ENCODE data around the gene OVOL2.

Gene OVOL2

GRCh38 chr20:18058661-18059467, 1.1 kb upstream of the OVOL2 start:
- H3K4me3 ChIP-seq (ENCODE audit: low read depth in 1 of 2, low read length in 2 of 2) = peak overlapping the region; percentile 64 to 65

GRCh38 chr20:18057994-18058349, 256 bp upstream of the OVOL2 start:
- Histone ChIP-seq H3K9ac (ENCODE audit: low read depth in 1 of 2, low read length in 2 of 2) (peak overlapping the region; percentile 63 to 64), H3K27ac (ENCODE audit: low read depth, low read length) (no peak overlapping the region), H3K4me1 (ENCODE audit: control insufficient read depth in 1 of 2, insufficient read depth in 2 of 2, low read length in 2 of 2) (peaks cover 14 to 23% of the 10 kb centered on the region in 2 donors), H3K4me3 (ENCODE audit: low read depth in 1 of 2, low read length in 2 of 2) (peak overlapping the region; percentile 64 to 69), H3K9me3 (ENCODE audit: control insufficient read depth in 1 of 2, low read length in 2 of 2) (no peaks in the 10 kb centered on the region), H3K36me3 (ENCODE audit: control insufficient read depth in 1 of 2, insufficient read depth in 2 of 2, low read length in 2 of 2) (no peaks in the 10 kb centered on the region), H3K27me3 (ENCODE audit: control insufficient read depth in 1 of 2, insufficient read depth in 2 of 2, low read length in 2 of 2) (peaks cover 16 to 21% of the 10 kb centered on the region in 2 donors)

More at GRCh38 chr20:18058661-18059467, 1.1 kb upstream of the OVOL2 start:
- H3K27me3 ChIP-seq (ENCODE audit: control insufficient read depth in 1 of 2, insufficient read depth in 2 of 2, low read length in 2 of 2) = peaks cover 14 to 21% of the 10 kb centered on the region in 2 donors
- peak overlapping the region; percentile 20 for H3K27ac ChIP-seq (ENCODE audit: low read depth, low read length)
- H3K9me3 ChIP-seq (ENCODE audit: control insufficient read depth in 1 of 2, low read length in 2 of 2) = no peaks in the 10 kb centered on the region
- no peaks in the 10 kb centered on the region for H3K36me3 ChIP-seq (ENCODE audit: control insufficient read depth in 1 of 2, insufficient read depth in 2 of 2, low read length in 2 of 2)
- peak overlapping the region; percentile 25 to 64 for H3K9ac ChIP-seq (ENCODE audit: low read depth in 1 of 2, low read length in 2 of 2)
- H3K4me1 ChIP-seq (ENCODE audit: control insufficient read depth in 1 of 2, insufficient read depth in 2 of 2, low read length in 2 of 2) = peaks cover 14 to 23% of the 10 kb centered on the region in 2 donors

GRCh38 chr20:18056174-18057100, 1.3 kb downstream of the OVOL2 start:
- Histone ChIP-seq H3K36me3 (ENCODE audit: control insufficient read depth in 1 of 2, insufficient read depth in 2 of 2, low read length in 2 of 2) (peaks cover 0 to 6% of the 10 kb centered on the region in 2 donors), H3K9ac (ENCODE audit: low read depth in 1 of 2, low read length in 2 of 2) (peak overlapping the region; percentile 69 to 71), H3K4me3 (ENCODE audit: low read depth in 1 of 2, low read length in 2 of 2) (peak overlapping the region; percentile 69 to 71), H3K4me1 (ENCODE audit: control insufficient read depth in 1 of 2, insufficient read depth in 2 of 2, low read length in 2 of 2) (peaks cover 14 to 23% of the 10 kb centered on the region in 2 donors), H3K27me3 (ENCODE audit: control insufficient read depth in 1 of 2, insufficient read depth in 2 of 2, low read length in 2 of 2) (peaks cover 16 to 21% of the 10 kb centered on the region in 2 donors), H3K27ac (ENCODE audit: low read depth, low read length) (peak overlapping the region; percentile 92), H3K9me3 (ENCODE audit: control insufficient read depth in 1 of 2, low read length in 2 of 2) (no peaks in the 10 kb centered on the region)

- Histone ChIP-seq H3K27me3 (ENCODE audit: control insufficient read depth in 1 of 2, insufficient read depth in 2 of 2, low read length in 2 of 2) (peaks cover 16 to 20% of the 10 kb centered on the region in 2 donors), H3K4me1 (ENCODE audit: control insufficient read depth in 1 of 2, insufficient read depth in 2 of 2, low read length in 2 of 2) (peaks cover 14 to 23% of the 10 kb centered on the region in 2 donors), H3K4me3 (ENCODE audit: low read depth in 1 of 2, low read length in 2 of 2) (peak overlapping the region; percentile 68 to 71)
Measured at GRCh38 chr20:18055261-18055660, 2.5 kb downstream of the OVOL2 start.

GRCh38 chr20:18052856-18053255, 4.9 kb downstream of the OVOL2 start:
- Histone ChIP-seq H3K36me3 (ENCODE audit: control insufficient read depth in 1 of 2, insufficient read depth in 2 of 2, low read length in 2 of 2) (peaks cover 0 to 6% of the 10 kb centered on the region in 2 donors), H3K9me3 (ENCODE audit: control insufficient read depth in 1 of 2, low read length in 2 of 2) (no peaks in the 10 kb centered on the region), H3K4me1 (ENCODE audit: control insufficient read depth in 1 of 2, insufficient read depth in 2 of 2, low read length in 2 of 2) (peaks cover 7 to 16% of the 10 kb centered on the region in 2 donors), H3K4me3 (ENCODE audit: low read depth in 1 of 2, low read length in 2 of 2) (no peak overlapping the region), H3K27ac (ENCODE audit: low read depth, low read length) (no peak overlapping the region), H3K9ac (ENCODE audit: low read depth in 1 of 2, low read length in 2 of 2) (no peak overlapping the region), H3K27me3 (ENCODE audit: control insufficient read depth in 1 of 2, insufficient read depth in 2 of 2, low read length in 2 of 2) (peaks cover 8 to 16% of the 10 kb centered on the region in 2 donors)

More at GRCh38 chr20:18055261-18055660, 2.5 kb downstream of the OVOL2 start:
- Histone ChIP-seq H3K9ac (ENCODE audit: low read depth in 1 of 2, low read length in 2 of 2) (peak overlapping the region; percentile 21 to 69), H3K9me3 (ENCODE audit: control insufficient read depth in 1 of 2, low read length in 2 of 2) (no peaks in the 10 kb centered on the region), H3K27ac (ENCODE audit: low read depth, low read length) (no peak overlapping the region), H3K36me3 (ENCODE audit: control insufficient read depth in 1 of 2, insufficient read depth in 2 of 2, low read length in 2 of 2) (peaks cover 0 to 6% of the 10 kb centered on the region in 2 donors)

- peaks cover 0 to 11% of the 10 kb centered on the region in 2 donors for H3K36me3 ChIP-seq (ENCODE audit: control insufficient read depth in 1 of 2, insufficient read depth in 2 of 2, low read length in 2 of 2)
- no peaks in the 10 kb centered on the region for H3K9me3 ChIP-seq (ENCODE audit: control insufficient read depth in 1 of 2, low read length in 2 of 2)
- no peak overlapping the region for H3K9ac ChIP-seq (ENCODE audit: low read depth in 1 of 2, low read length in 2 of 2)
- H3K4me3 ChIP-seq (ENCODE audit: low read depth in 1 of 2, low read length in 2 of 2) = no peak overlapping the region
- H3K4me1 ChIP-seq (ENCODE audit: control insufficient read depth in 1 of 2, insufficient read depth in 2 of 2, low read length in 2 of 2) = peaks cover 2 to 12% of the 10 kb centered on the region in 2 donors
- H3K27me3 ChIP-seq (ENCODE audit: control insufficient read depth in 1 of 2, insufficient read depth in 2 of 2, low read length in 2 of 2) = peaks cover 8 to 13% of the 10 kb centered on the region in 2 donors
- H3K27ac ChIP-seq (ENCODE audit: low read depth, low read length) = no peak overlapping the region
Measured at GRCh38 chr20:18050628-18051027, 7.1 kb downstream of the OVOL2 start.

- Histone ChIP-seq H3K4me1 (ENCODE audit: control insufficient read depth in 1 of 2, insufficient read depth in 2 of 2, low read length in 2 of 2) (no peaks in the 10 kb centered on the region), H3K36me3 (ENCODE audit: control insufficient read depth in 1 of 2, insufficient read depth in 2 of 2, low read length in 2 of 2) (peaks cover 7 to 26% of the 10 kb centered on the region in 2 donors), H3K9ac (ENCODE audit: low read depth in 1 of 2, low read length in 2 of 2) (no peak overlapping the region), H3K27ac (ENCODE audit: low read depth, low read length) (no peak overlapping the region), H3K9me3 (ENCODE audit: control insufficient read depth in 1 of 2, low read length in 2 of 2) (peaks cover 0 to 5% of the 10 kb centered on the region in 2 donors), H3K27me3 (ENCODE audit: control insufficient read depth in 1 of 2, insufficient read depth in 2 of 2, low read length in 2 of 2) (peaks cover 0 to 2% of the 10 kb centered on the region in 2 donors), H3K4me3 (ENCODE audit: low read depth in 1 of 2, low read length in 2 of 2) (no peak overlapping the region)
Measured at GRCh38 chr20:18048176-18048575, 9.5 kb downstream of the OVOL2 start.

- H3K27ac ChIP-seq (ENCODE audit: low read depth, low read length) = no peak overlapping the region
Measured at GRCh38 chr20:18046535-18046934, 11.2 kb downstream of the OVOL2 start.

GRCh38 chr20:18042229-18042628, 15.5 kb downstream of the OVOL2 start:
- no peak overlapping the region for H3K4me3 ChIP-seq (ENCODE audit: low read depth in 1 of 2, low read length in 2 of 2)
- H3K9me3 ChIP-seq (ENCODE audit: control insufficient read depth in 1 of 2, low read length in 2 of 2) = peaks cover 0 to 5% of the 10 kb centered on the region in 2 donors
- no peak overlapping the region for H3K9ac ChIP-seq (ENCODE audit: low read depth in 1 of 2, low read length in 2 of 2)
- H3K36me3 ChIP-seq (ENCODE audit: control insufficient read depth in 1 of 2, insufficient read depth in 2 of 2, low read length in 2 of 2) = peaks cover 12 to 59% of the 10 kb centered on the region in 2 donors
- H3K27ac ChIP-seq (ENCODE audit: low read depth, low read length) = no peak overlapping the region
- H3K4me1 ChIP-seq (ENCODE audit: control insufficient read depth in 1 of 2, insufficient read depth in 2 of 2, low read length in 2 of 2) = no peaks in the 10 kb centered on the region
- no peaks in the 10 kb centered on the region for H3K27me3 ChIP-seq (ENCODE audit: control insufficient read depth in 1 of 2, insufficient read depth in 2 of 2, low read length in 2 of 2)

More at GRCh38 chr20:18046535-18046934, 11.2 kb downstream of the OVOL2 start:
- H3K36me3 ChIP-seq (ENCODE audit: control insufficient read depth in 1 of 2, insufficient read depth in 2 of 2, low read length in 2 of 2) = peaks cover 7 to 25% of the 10 kb centered on the region in 2 donors
- H3K9me3 ChIP-seq (ENCODE audit: control insufficient read depth in 1 of 2, low read length in 2 of 2) = peaks cover 0 to 5% of the 10 kb centered on the region in 2 donors
- H3K9ac ChIP-seq (ENCODE audit: low read depth in 1 of 2, low read length in 2 of 2) = no peak overlapping the region
- H3K4me3 ChIP-seq (ENCODE audit: low read depth in 1 of 2, low read length in 2 of 2) = no peak overlapping the region
- H3K4me1 ChIP-seq (ENCODE audit: control insufficient read depth in 1 of 2, insufficient read depth in 2 of 2, low read length in 2 of 2) = no peaks in the 10 kb centered on the region
- no peaks in the 10 kb centered on the region for H3K27me3 ChIP-seq (ENCODE audit: control insufficient read depth in 1 of 2, insufficient read depth in 2 of 2, low read length in 2 of 2)
